Activated CD8-positive, alpha-beta memory T cell treated with anti-CD3 and anti-CD28 coated beads for 1 hour (primary cell): Measurements from ENCODE around the gene AMZ2.
"Not testable (repeated sequence)": the region's sequence is repeated elsewhere in the genome, so short reads cannot be mapped to it uniquely, and the experiment has no call there.

ENCODE experiments used
- DNase-seq, 2 donors: peaks; one replicate each; pipeline ENCODE4 v3.0.0-alpha.2; 2020; ENCODE audit warnings: low read depth in 1 of 2; ENCODE audit errors: extremely low read depth in 1 of 2

AMZ2 gene

GRCh38 chr17:68248891-68249290 lies 1.0 kb downstream of the AMZ2 start:
- DNase-seq: no peak

GRCh38 chr17:68249354-68249765 lies 1.5 kb downstream of the AMZ2 start:
- DNase-seq: no peak

GRCh38 chr17:68253426-68253825 lies 5.6 kb downstream of the AMZ2 start:
- DNase-seq: not testable (repeated sequence)

- no peak for DNase-seq
Measured at GRCh38 chr17:68255151-68255550, 7.3 kb downstream of the AMZ2 start.

- DNase-seq: no peak
Measured at GRCh38 chr17:68255731-68256538, 8.1 kb downstream of the AMZ2 start.

- not testable (repeated sequence) for DNase-seq
Measured at GRCh38 chr17:68256701-68257100, 8.9 kb downstream of the AMZ2 start.

GRCh38 chr17:68257934-68258333 lies 10.1 kb downstream of the AMZ2 start:
- DNase-seq: no peak

GRCh38 chr17:68258890-68259647 lies 11.2 kb downstream of the AMZ2 start:
- DNase-seq: peak; percentile 30 to 60

- not testable (repeated sequence) for DNase-seq
Measured at GRCh38 chr17:68259648-68259951, 11.8 kb downstream of the AMZ2 start.

GRCh38 chr17:68260051-68260762 lies 12.4 kb downstream of the AMZ2 start:
- DNase-seq: no peak

GRCh38 chr17:68262467-68262866 lies 14.6 kb downstream of the AMZ2 start:
- not testable (repeated sequence) for DNase-seq

- DNase-seq: not testable (repeated sequence)
Measured at GRCh38 chr17:68263101-68263681, 15.3 kb downstream of the AMZ2 start.

- DNase-seq: not testable (repeated sequence)
Measured at GRCh38 chr17:68265833-68266232, 18.0 kb downstream of the AMZ2 start.

- no peak for DNase-seq
Measured at GRCh38 chr17:68273722-68274121, 25.9 kb downstream of the AMZ2 start.

GRCh38 chr17:68276339-68276738 lies 28.5 kb downstream of the AMZ2 start:
- not testable (repeated sequence) for DNase-seq

GRCh38 chr17:68277807-68278206 lies 30.0 kb downstream of the AMZ2 start:
- DNase-seq: no peak

GRCh38 chr17:68281965-68282364 lies 34.1 kb downstream of the AMZ2 start:
- not testable (repeated sequence) for DNase-seq

GRCh38 chr17:68288375-68288774 lies 40.5 kb downstream of the AMZ2 start:
- DNase-seq: no peak

GRCh38 chr17:68288804-68289203 lies 41.0 kb downstream of the AMZ2 start:
- DNase-seq: no peak

- DNase-seq: no peak
Measured at GRCh38 chr17:68289473-68289872, 41.6 kb downstream of the AMZ2 start.

GRCh38 chr17:68289936-68290267 lies 42.1 kb downstream of the AMZ2 start:
- DNase-seq: no peak
